ENCODE results near the gene HIGD1C.

- TF ChIP-seq TAF1 (IDR thresholded peaks at IDR 0.05; ENCODE audit: low read depth, low read length) (no peak), POLR2AphosphoS5 (IDR thresholded peaks at IDR 0.05; ENCODE audit: low read depth, low read length) (no peak)
These were observed 49.5 kb downstream of the HIGD1C start for GRCh38 chr12:51001799-51002198.

All from GM12891 (cell line).